ENCODE results near the gene FYB1. TPM values are rescaled to one million over a fixed set of nuclear protein-coding genes. Genes with fewer than 3 reads are reported as not detected.

The FYB1 gene
- total RNA-seq, 1 experiment from 2014 or later: not detected

- H3K36me3 Mint-ChIP-seq (ENCODE audit: insufficient read depth in 1 of 3, low read depth in 3 of 3): no peaks in the 10 kb centered on the region
- no peak overlapping the region for H2AFZ ChIP-seq (ENCODE audit: low read length)
- no peak overlapping the region for H3K4me3 Mint-ChIP-seq
Measured at GRCh38 chr5:39148983-39149534, 70.3 kb downstream of the FYB1 start.

More at GRCh38 chr5:39148983-39149534, 70.3 kb downstream of the FYB1 start:
- Histone ChIP-seq H3K27me3 (ENCODE audit: insufficient read depth, low read length) (no peaks in the 10 kb centered on the region), H3K27ac (ENCODE audit: insufficient read length, low read depth, low read length) (no peak overlapping the region), H3K23me2 (ENCODE audit: insufficient read length, low read depth, low read length, poor library complexity, severe bottlenecking) (no peaks in the 10 kb centered on the region), H2BK20ac (ENCODE audit: low read depth, low read length, poor library complexity, severe bottlenecking) (no peak overlapping the region), H3K4me2 (ENCODE audit: insufficient read depth, insufficient read length, low read length) (no peak overlapping the region), H3K79me2 (ENCODE audit: insufficient read depth, low read length) (no peaks in the 10 kb centered on the region), H2BK12ac (ENCODE audit: insufficient read length, low read depth, low read length) (no peak overlapping the region), H3K56ac (ENCODE audit: insufficient read length, low read depth, low read length) (no peak overlapping the region), H4K8ac (replicated peaks; ENCODE audit: insufficient read length, low read depth, low read length) (no peak overlapping the region), H3K9me3 (ENCODE audit: control insufficient read depth, low read depth, low read length) (no peaks in the 10 kb centered on the region), H3K4me1 (ENCODE audit: insufficient read depth, low read length) (no peaks in the 10 kb centered on the region), H3K79me1 (ENCODE audit: insufficient read depth, low read depth, low read length, poor library complexity, severe bottlenecking) (no peaks in the 10 kb centered on the region), H2BK120ac (ENCODE audit: low read depth, low read length, poor library complexity, severe bottlenecking) (no peak overlapping the region), H3K18ac (ENCODE audit: insufficient read length, low read depth, low read length) (no peak overlapping the region), H3K23ac (ENCODE audit: insufficient read length, low read depth, low read length) (no peak overlapping the region), H2AK5ac (ENCODE audit: insufficient read length, low read length) (no peak overlapping the region), H3K14ac (ENCODE audit: insufficient read depth, low read length) (no peak overlapping the region), H2BK5ac (ENCODE audit: insufficient read length, low read length) (no peak overlapping the region), H3K4ac (ENCODE audit: low read depth, low read length) (no peak overlapping the region), H4K91ac (ENCODE audit: insufficient read length, low read depth, low read length) (no peak overlapping the region), H4K20me1 (ENCODE audit: control insufficient read depth, insufficient read depth, insufficient read length) (no peaks in the 10 kb centered on the region), H3K9ac (ENCODE audit: extremely low read depth, insufficient read length, low read length) (no peak overlapping the region), H4K5ac (ENCODE audit: insufficient read length, low read depth, low read length) (no peak overlapping the region), H2BK15ac (ENCODE audit: low read depth, low read length) (no peak overlapping the region), H3T11ph (ENCODE audit: low read length) (no peak overlapping the region)
- no peak for DNase-seq
- Mint-ChIP-seq H3K9me3 (no peaks in the 10 kb centered on the region; a peak in 1 of 5 replicates), H3K27me3 (ENCODE audit: low read depth) (no peaks in the 10 kb centered on the region), H3K4me1 (peaks cover 0 to 12% of the 10 kb centered on the region in 2 experiments), H3K27ac (no peak overlapping the region)
- peak; percentile 59; the same call in 2 of the 3 replicates for TF ChIP-seq CTCF (conservative IDR thresholded peaks at IDR 0.05)

Measured in H9 (cell line).